Germinal center (tissue), 1 donor: ENCODE data around the gene LMBR1.
A peak's percentile ranks its signal among the peaks of the same experiment; 100 is the strongest.
"Not testable (repeated sequence)": the region's sequence is repeated elsewhere in the genome, so short reads cannot be mapped to it uniquely, and the experiment has no call there.

ENCODE experiments used
- DNase-seq: peaks from one replicate; pipeline ENCODE4 v3.0.0; 2012; ENCODE audit warnings: mixed read lengths, low spot score

Gene LMBR1

GRCh38 chr7:156892821-156893706 lies at the start of gene LMBR1:
Gene LMBR1, minus strand, starts transcription at chr7:156893183. Its CDS starts 190 bp downstream, at chr7:156892993.
- DNase-seq: peak; percentile 97

- peak; percentile 27 for DNase-seq
Measured at GRCh38 chr7:156942708-156943090, 49.7 kb upstream of the LMBR1 start.

GRCh38 chr7:156941393-156942182 lies 48.6 kb upstream of the LMBR1 start:
- DNase-seq: no peak

GRCh38 chr7:156940421-156941122 lies 47.6 kb upstream of the LMBR1 start:
- no peak for DNase-seq

- not testable (repeated sequence) for DNase-seq
Measured at GRCh38 chr7:156936766-156937165, 43.8 kb upstream of the LMBR1 start.

GRCh38 chr7:156935250-156935649 lies 42.3 kb upstream of the LMBR1 start:
- DNase-seq: no peak

GRCh38 chr7:156932006-156932405 lies 39.0 kb upstream of the LMBR1 start:
- no peak for DNase-seq

GRCh38 chr7:156929789-156930539 lies 37.0 kb upstream of the LMBR1 start:
- no peak for DNase-seq

- no peak for DNase-seq
Measured at GRCh38 chr7:156928406-156928747, 35.4 kb upstream of the LMBR1 start.

- no peak for DNase-seq
Measured at GRCh38 chr7:156927571-156928405, 34.8 kb upstream of the LMBR1 start.

GRCh38 chr7:156925821-156926220 lies 32.8 kb upstream of the LMBR1 start:
- not testable (repeated sequence) for DNase-seq

- not testable (repeated sequence) for DNase-seq
Measured at GRCh38 chr7:156922304-156922703, 29.3 kb upstream of the LMBR1 start.

- DNase-seq: not testable (repeated sequence)
Measured at GRCh38 chr7:156920487-156921373, 27.7 kb upstream of the LMBR1 start.

GRCh38 chr7:156920076-156920475 lies 27.1 kb upstream of the LMBR1 start:
- no peak for DNase-seq

- DNase-seq: no peak
Measured at GRCh38 chr7:156919132-156919713, 26.2 kb upstream of the LMBR1 start.

- no peak for DNase-seq
Measured at GRCh38 chr7:156918635-156919034, 25.7 kb upstream of the LMBR1 start.

- not testable (repeated sequence) for DNase-seq
Measured at GRCh38 chr7:156909574-156910252, 16.7 kb upstream of the LMBR1 start.

- DNase-seq: no peak
Measured at GRCh38 chr7:156907656-156908055, 14.7 kb upstream of the LMBR1 start.

- no peak for DNase-seq
Measured at GRCh38 chr7:156906200-156906649, 13.2 kb upstream of the LMBR1 start.
